ENCODE measurements around the gene ZCWPW1.

Gene ZCWPW1

GRCh38 chr7:100428199-100428966, at the start of gene ZCWPW1:
TSS of gene ZCWPW1 (minus strand) at chr7:100428703. CDS start at chr7:100420649, 8,054 bp downstream.
- DNase-seq = peak; percentile 90 to 95

DNA sequence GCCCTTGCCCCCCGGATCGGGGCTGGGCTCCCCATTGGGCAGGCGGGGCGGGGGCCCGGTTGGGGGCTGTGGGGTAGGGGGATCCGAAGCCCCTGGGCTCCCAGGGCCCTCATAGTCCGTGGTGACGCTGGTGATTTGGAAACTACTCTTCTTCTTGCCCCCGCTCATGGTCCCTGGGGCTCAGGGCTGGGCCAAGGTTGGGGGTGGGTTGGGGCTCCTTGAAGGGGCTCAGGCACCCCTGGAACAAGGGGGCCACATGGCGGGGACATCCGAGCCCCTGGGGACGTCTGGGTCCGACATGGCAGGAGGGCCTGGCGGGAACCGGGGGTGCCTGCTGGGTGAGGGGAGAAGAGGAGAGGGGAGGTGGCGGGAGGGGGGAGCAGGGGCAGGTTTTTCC, 49.4 kb upstream of the ZCWPW1 start:
- DNase-seq = no peak

DNA sequence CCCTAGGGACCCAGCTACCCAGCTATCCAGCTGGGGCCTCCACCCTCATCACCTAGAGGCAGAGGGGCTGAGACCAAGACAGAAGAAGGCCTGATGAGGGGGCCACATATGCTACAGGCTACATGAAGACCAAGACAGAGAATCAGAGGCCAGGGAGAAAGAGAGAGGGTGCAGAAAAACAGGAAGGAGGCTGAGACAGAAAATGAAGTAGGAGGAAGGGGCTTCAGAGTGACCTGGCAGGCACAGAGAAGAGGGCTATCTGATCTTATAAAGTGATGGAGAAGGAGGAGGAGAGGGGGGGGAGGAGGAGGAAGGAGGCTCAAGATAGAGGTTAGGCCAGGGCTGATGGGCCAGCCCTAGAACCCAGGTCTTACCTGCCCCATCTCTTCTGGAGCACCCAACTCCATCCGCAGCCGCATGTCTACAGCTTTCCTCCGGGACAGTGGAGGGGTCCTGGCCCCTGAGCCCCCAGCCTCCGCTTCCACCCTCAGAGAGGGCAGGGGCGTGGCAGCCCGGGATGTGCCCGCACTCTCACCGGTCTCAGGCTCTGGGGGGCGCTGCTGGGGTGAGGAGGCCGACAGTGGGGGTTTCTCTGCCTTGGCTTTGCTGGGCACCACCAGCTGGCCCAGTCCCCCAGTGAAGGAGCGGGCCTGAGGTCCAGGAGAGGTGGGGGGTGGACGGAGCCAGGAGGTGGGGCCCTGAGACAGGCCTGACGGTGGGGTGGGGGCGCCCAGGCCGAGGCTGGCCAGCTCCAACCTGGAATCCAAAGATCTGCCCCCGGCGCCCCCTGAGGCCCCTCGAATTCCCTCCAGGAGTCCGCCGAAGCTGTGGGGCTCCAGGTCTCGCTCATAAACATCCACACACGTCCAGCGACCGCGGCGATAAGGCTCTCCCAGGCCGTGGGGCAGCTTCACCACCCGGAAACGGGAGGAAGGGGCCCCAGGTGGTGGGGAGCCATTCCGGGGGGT, 48.7 kb upstream of the ZCWPW1 start:
- DNase-seq = no peak

- no peak for DNase-seq
Measured at GRCh38 chr7:100476101-100476780, 47.7 kb upstream of the ZCWPW1 start.

- no peak for DNase-seq
Measured at GRCh38 chr7:100475549-100475948, 47.0 kb upstream of the ZCWPW1 start.

- no peak for DNase-seq
Measured at GRCh38 chr7:100472854-100473499, 44.5 kb upstream of the ZCWPW1 start.

DNA sequence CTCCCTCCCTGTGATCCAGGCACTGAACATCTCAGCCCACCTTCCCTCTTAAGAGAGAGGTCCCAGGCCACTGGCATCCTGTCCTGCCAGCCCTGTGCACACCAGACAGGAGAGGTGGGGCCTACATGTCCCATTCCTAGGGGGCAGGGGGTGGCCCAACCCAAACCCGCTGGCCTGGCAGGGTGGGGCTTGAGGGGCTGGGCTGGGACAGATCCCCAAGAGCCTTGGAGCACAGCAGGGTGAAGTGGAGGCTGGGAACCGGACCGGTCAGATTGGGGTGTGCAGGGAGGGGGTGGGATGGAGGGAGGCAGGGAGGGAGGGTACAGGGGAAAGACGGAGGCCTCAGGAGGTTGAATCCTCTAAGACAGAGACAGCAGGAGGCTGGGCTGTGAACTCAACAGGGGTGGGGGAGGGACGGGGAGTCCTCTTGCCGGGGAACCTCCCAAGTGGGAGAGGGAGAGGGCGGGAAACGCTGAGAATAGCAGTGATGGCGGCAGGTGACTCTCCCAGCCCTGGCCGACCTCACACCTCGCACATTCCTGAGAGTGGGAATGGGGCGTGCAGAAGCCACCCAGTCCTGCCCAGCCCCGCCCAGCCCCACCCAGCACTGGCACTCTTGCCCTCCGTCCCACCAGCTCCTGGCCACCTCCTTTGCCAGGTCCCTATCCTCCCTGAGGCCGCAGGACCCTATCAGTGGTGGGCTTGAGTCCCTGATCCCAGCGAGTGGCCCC, 43.8 kb upstream of the ZCWPW1 start:
- DNase-seq = no peak

GRCh38 chr7:100471021-100471420, 42.5 kb upstream of the ZCWPW1 start:
- DNase-seq = no peak

GRCh38 chr7:100469227-100470044, 40.9 kb upstream of the ZCWPW1 start:
- peak; percentile 17 to 63 for DNase-seq

- DNase-seq = no peak
Measured at GRCh38 chr7:100467638-100468373, 39.3 kb upstream of the ZCWPW1 start.

DNA sequence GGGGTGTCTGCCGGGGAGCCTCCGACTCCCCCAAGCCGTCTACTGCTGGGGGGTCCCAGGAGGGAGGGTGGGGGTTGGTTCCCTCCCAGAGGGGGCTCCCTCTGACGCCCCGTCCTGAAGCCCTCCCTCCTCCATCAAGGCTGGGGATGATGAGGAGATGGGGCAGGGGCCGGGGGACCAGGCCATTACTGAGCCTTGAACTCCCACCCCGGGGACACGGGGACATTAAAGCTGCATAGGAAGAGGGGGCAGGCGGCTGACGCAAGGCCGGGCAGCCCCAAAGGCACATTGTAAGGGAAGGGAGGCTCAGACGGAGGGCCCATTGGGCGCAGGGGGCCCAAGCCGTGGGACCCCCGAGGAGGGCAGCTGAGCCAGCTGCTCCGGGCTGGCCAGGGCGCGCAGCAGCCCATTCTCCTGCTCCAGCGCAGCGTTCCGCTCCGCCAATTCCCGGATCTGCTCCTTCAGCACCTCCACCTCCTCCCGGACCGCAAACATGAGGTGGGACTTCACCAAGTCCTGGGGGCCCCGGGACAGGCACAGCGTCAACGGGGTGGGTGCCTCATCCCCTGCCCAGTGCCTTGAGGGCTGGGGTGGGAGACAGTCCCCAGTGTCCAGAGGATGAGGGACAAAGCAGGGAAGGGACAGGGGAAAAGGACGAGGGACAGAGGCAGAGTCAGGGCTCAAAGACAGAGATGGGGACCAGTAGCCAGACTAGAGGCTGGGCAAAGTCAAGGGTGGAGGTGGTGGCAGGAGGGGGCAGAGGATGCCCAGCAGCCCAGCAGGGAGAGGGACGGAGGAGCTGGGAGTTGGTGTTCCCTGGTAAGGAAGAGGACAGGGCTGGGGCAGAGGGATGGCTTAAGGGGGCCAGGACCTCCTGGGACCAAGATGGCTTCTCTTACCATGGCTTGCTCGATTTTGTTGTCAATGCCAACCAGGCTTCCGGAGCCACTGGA, 38.4 kb upstream of the ZCWPW1 start:
- DNase-seq = no peak

DNA sequence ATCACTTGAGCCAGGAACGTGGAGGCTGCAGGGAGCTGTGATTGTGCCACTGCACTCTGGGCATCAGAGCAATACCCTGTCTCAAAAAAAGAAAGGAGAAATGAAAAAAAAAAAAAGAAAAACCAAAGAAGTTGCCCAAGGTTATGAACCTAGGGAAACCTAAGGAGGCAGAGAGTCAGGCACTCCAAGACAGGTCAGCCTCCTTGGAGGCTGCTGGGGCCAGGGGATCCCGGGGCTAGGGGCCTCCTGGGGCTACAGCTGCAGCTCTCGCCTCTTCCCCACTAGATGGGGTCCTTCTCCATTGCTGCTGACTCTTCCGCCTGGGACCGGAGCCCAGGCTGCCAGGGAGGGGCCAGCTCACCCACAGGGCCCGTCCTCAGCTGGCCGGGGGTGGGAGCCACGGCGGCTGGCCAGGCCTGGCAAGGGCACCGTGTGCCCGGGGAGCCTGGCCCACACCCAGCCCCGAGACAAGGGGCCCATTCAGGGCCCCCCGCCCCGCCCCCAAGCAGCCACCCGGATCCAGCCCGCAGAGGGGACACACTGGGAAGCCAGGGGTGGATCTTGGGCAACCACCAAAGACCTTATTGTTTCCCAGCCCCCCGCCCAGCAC, 37.3 kb upstream of the ZCWPW1 start:
- peak; percentile 14 to 76 for DNase-seq

GRCh38 chr7:100465299-100465698, 36.8 kb upstream of the ZCWPW1 start:
- no peak for DNase-seq

DNA sequence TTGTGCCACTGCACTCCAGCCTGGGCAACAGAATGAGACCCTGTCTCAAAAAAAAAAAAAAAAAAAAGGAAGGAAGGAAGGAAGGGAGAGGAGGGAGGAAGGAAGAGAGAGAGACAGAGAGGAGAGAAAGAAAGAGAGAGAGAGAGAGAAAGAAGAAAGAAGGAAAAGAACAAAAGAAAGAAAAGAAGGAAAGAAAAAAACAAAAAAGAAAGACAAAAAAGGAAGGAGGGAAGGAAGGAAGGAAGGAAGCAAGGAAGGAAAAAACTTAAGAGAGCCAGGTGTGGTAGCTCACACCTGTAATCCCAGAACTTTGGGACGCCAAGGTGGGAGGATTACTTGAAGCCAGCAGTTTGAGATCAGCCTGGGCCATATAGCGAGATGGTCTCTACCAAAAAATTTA, 36.3 kb upstream of the ZCWPW1 start:
- DNase-seq = no peak

DNA sequence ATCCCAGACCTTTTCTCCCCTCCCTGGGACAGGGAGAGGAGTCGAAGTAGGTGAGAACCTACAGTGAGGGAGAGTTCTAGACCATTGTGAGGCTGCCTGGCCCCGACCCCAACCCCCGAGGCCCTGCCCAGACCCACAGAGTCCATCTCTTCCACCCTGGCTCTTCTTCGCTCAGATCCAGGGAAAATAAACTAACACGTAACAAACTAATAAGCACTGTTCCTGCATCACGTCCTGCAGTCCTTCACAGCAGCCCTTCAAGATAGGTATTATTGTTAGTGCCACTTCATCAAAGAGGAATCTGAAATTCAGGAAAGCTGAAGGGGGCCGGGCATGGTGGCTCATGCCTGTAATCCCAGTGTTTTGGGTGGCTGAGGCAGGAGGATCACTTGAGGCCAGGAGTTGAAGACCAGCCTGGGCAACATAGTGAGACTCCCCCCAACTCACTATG, 35.7 kb upstream of the ZCWPW1 start, which contains the start of gene SPACDR:
Gene SPACDR (minus strand): TSS at position 51 of the 451 bp plus-strand sequence. CDS start 235 bp downstream, outside the sequence.
- no peak for DNase-seq

DNA sequence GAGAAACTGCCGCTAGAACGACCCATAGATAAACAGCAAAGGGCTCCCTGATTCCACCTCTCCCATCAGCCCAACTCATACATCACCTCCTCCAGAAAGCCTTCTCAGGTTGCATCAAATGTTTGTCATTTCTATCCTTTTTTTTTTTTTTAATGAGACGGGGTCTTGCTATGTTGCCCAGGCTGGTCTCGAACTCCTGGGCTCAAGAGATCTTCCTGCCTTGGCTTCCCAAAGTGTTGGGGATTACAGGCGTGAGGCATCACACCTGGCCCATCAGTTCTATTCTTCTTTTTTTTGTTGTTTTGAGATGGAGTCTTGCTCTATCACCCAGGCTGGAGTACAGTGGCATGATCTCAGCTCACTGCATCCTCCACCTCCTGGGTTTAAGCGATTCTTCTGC, 28.5 kb upstream of the ZCWPW1 start:
- DNase-seq = no peak

DNA sequence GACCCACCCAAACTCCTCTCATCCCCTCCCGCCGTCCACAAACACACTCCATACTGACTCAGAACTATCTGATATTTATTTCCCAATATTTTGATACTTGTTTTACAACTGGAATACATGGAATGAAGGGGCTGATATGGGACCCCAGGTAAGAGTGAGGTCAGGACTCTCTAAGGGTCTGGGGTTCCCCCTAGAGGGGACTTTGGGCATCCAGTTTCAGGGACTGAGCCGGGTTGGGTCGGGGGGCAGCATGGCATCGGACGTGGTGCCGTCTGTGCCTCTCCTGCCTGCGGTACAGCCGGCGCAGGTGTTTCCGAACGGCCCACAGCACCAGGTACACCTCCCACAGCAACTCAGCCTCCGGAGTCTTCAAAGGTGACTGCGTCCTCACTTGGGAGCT, 28.1 kb upstream of the ZCWPW1 start:
- no peak for DNase-seq

GRCh38 chr7:100455206-100455605, 26.7 kb upstream of the ZCWPW1 start:
- no peak for DNase-seq
